HEK293T (cell line): ENCODE data around the gene BFSP1.

ENCODE experiments used
- CTCF ChIA-PET: fragments of 350-600 bp; formaldehyde crosslinking; extraction: SDS; loops from one replicate; lab custom pipeline; 2021; ENCODE audit warnings: antibody characterized with exemption, inconsistent platforms; lab: Yijun Ruan, JAX
- POLR2A ChIA-PET: fragments of 350-600 bp; formaldehyde crosslinking; extraction: SDS; loops from one replicate; lab custom pipeline; 2020; ENCODE audit warnings: antibody characterized with exemption, inconsistent platforms; lab: Yijun Ruan, JAX
- DNase-seq: peaks from one replicate; pipeline ENCODE4 v3.0.0; 2012; ENCODE audit warnings: mixed read lengths; ENCODE audit errors: extremely low spot score
- ARNT ChIP-seq: fragments of 450-650 bp; IDR thresholded peaks from 2 replicates; pipeline ENCODE4 v1.6.1; 2017; ENCODE audit warnings: mild to moderate bottlenecking
- BHLHE40 ChIP-seq: fragments of 450-650 bp; IDR thresholded peaks from 2 replicates; pipeline ENCODE4 v1.6.1; 2016; ENCODE audit warnings: mild to moderate bottlenecking, moderate library complexity, borderline replicate concordance
- CTBP1 ChIP-seq: fragments of 450-650 bp; IDR thresholded peaks from 2 replicates; pipeline ENCODE4 v1.6.1; 2016; ENCODE audit warnings: borderline replicate concordance
- ELF4 ChIP-seq: fragments of 450-650 bp; IDR thresholded peaks from 2 replicates; pipeline ENCODE4 v1.6.1; 2017; ENCODE audit warnings: antibody characterized with exemption
- FOXA1 ChIP-seq: fragments of 450-650 bp; IDR thresholded peaks from 2 replicates; pipeline ENCODE4 v1.6.1; 2016; ENCODE audit warnings: mild to moderate bottlenecking
- FOXK2 ChIP-seq: fragments of 450-650 bp; IDR thresholded peaks from 2 replicates; pipeline ENCODE4 v1.6.1; 2016; ENCODE audit warnings: mild to moderate bottlenecking
- FOXM1 ChIP-seq: fragments of 450-650 bp; IDR thresholded peaks from 2 replicates; pipeline ENCODE4 v1.6.1; 2017; ENCODE audit warnings: mild to moderate bottlenecking, borderline replicate concordance
- HDGF ChIP-seq: fragments of 450-650 bp; IDR thresholded peaks from 2 replicates; pipeline ENCODE4 v1.6.1; 2017; ENCODE audit warnings: antibody characterized with exemption, borderline replicate concordance
- L3MBTL2 ChIP-seq: fragments of 450-650 bp; conservative IDR thresholded peaks from 2 replicates; pipeline ENCODE4 v1.6.1; 2016; ENCODE audit warnings: mild to moderate bottlenecking
- LEF1 ChIP-seq: fragments of 450-650 bp; IDR thresholded peaks from 2 replicates; pipeline ENCODE4 v1.6.1; 2017; ENCODE audit warnings: mild to moderate bottlenecking, borderline replicate concordance
- NFRKB ChIP-seq: fragments of 450-650 bp; IDR thresholded peaks from 2 replicates; pipeline ENCODE4 v1.6.1; 2016; ENCODE audit warnings: mild to moderate bottlenecking, moderate library complexity
- PKNOX1 ChIP-seq: fragments of 450-650 bp; IDR thresholded peaks from 2 replicates; pipeline ENCODE4 v1.6.1; 2016
- SP1 ChIP-seq: fragments of 450-650 bp; IDR thresholded peaks from 2 replicates; pipeline ENCODE4 v1.6.1; 2017
- SUZ12 ChIP-seq: fragments of 450-650 bp; IDR thresholded peaks from 2 replicates; pipeline ENCODE4 v1.6.1; 2016; ENCODE audit warnings: mild to moderate bottlenecking
- TARDBP ChIP-seq: fragments of 450-650 bp; IDR thresholded peaks from 2 replicates; pipeline ENCODE4 v1.6.1; 2016
- ZNF384 ChIP-seq: fragments of 450-650 bp; IDR thresholded peaks from 2 replicates; pipeline ENCODE4 v1.6.1; 2016

Gene BFSP1

GRCh38 chr20:17545127-17545526 is 13.9 kb upstream of the BFSP1 start:
- ChIA-PET CTCF (no interaction called here), POLR2A (no interaction called here)
- TF ChIP-seq FOXK2 (no peak), HDGF (no peak), L3MBTL2 (no peak), TARDBP (no peak), BHLHE40 (no peak), SUZ12 (no peak), ELF4 (no peak), PKNOX1 (no peak), CTBP1 (no peak), LEF1 (no peak), ZNF384 (no peak), FOXM1 (no peak), ARNT (no peak), SP1 (no peak), NFRKB (no peak), FOXA1 (no peak)
- DNase-seq, result no peak

- ChIA-PET CTCF (interaction anchor here (1.6 kb wide), 1 partner anchor 139 kb away, joined by 5 read pairs; the partner anchor contains the start of gene RRBP1), POLR2A (interaction anchor here (1.6 to 3.8 kb wide), 2 partner anchors 12 to 27 kb away, joined by 5 to 11 read pairs; partner anchors contain the start of genes BFSP1 and DSTN)
- DNase-seq, result no peak
- TF ChIP-seq FOXM1, result no peak
- no peak for TF ChIP-seq SP1
- TF ChIP-seq NFRKB, result no peak
- TF ChIP-seq BHLHE40, result no peak
- no peak for TF ChIP-seq L3MBTL2
- no peak for TF ChIP-seq FOXK2
- no peak for TF ChIP-seq SUZ12
- no peak for TF ChIP-seq ELF4
- TF ChIP-seq HDGF, result no peak
- no peak for TF ChIP-seq FOXA1
- TF ChIP-seq TARDBP, result no peak
Observed at GRCh38 chr20:17543531-17544131, 12.5 kb upstream of the BFSP1 start.

- POLR2A ChIA-PET, result interaction anchor here (1.6 to 3.8 kb wide), 2 partner anchors 12 to 27 kb away, joined by 5 to 11 read pairs; partner anchors contain the start of genes BFSP1 and DSTN
- no peak for DNase-seq
- no peak for TF ChIP-seq SUZ12
- no peak for TF ChIP-seq BHLHE40
- TF ChIP-seq NFRKB, result no peak
- no peak for TF ChIP-seq ZNF384
- TF ChIP-seq FOXM1, result no peak
- no peak for TF ChIP-seq SP1
- no peak for TF ChIP-seq PKNOX1
- TF ChIP-seq FOXK2, result no peak
- TF ChIP-seq ELF4, result no peak
- no peak for TF ChIP-seq ARNT
- no peak for TF ChIP-seq HDGF
- no peak for TF ChIP-seq L3MBTL2
- TF ChIP-seq CTBP1, result no peak
- no peak for TF ChIP-seq FOXA1
- TF ChIP-seq TARDBP, result no peak
- no peak for TF ChIP-seq LEF1
- CTCF ChIA-PET, result interaction anchor here (0.7 to 1.6 kb wide), 2 partner anchors 140 to 954 kb away, joined by 3 to 5 read pairs; partner anchors contain the start of genes RBBP9 and RRBP1
Observed at GRCh38 chr20:17542993-17543412, 11.8 kb upstream of the BFSP1 start.

GRCh38 chr20:17542481-17542880 is 11.3 kb upstream of the BFSP1 start:
- ChIA-PET POLR2A (interaction anchor here (3.8 kb wide), 1 partner anchor 28 kb away, joined by 11 read pairs; the partner anchor contains the start of gene DSTN), CTCF (interaction anchor here (0.7 to 1.6 kb wide), 4 partner anchors 18 to 955 kb away, joined by 3 to 9 read pairs (median 6); partner anchors contain the start of genes RBBP9 and RRBP1)
- no peak for TF ChIP-seq L3MBTL2
- no peak for TF ChIP-seq SP1
- no peak for TF ChIP-seq TARDBP
- TF ChIP-seq ELF4, result no peak
- no peak for TF ChIP-seq CTBP1
- no peak for TF ChIP-seq PKNOX1
- TF ChIP-seq HDGF, result no peak
- no peak for TF ChIP-seq SUZ12
- TF ChIP-seq NFRKB, result no peak
- TF ChIP-seq LEF1, result no peak
- no peak for TF ChIP-seq ZNF384
- no peak for TF ChIP-seq FOXA1
- no peak for TF ChIP-seq FOXM1
- TF ChIP-seq BHLHE40, result no peak
- DNase-seq, result no peak

- DNase-seq, result no peak
- no peak for TF ChIP-seq CTBP1
- TF ChIP-seq BHLHE40, result no peak
- TF ChIP-seq SUZ12, result no peak
- TF ChIP-seq FOXK2, result no peak
- TF ChIP-seq ELF4, result no peak
- no peak for TF ChIP-seq LEF1
- no peak for TF ChIP-seq ZNF384
- TF ChIP-seq L3MBTL2, result no peak
- TF ChIP-seq FOXA1, result no peak
- no peak for TF ChIP-seq HDGF
- TF ChIP-seq TARDBP, result no peak
- TF ChIP-seq ARNT, result no peak
- CTCF ChIA-PET, result interaction anchor here (0.5 to 1.6 kb wide), 4 partner anchors 8 to 448 kb away, joined by 3 to 9 read pairs (median 6); partner anchors contain the start of gene RRBP1
Observed at GRCh38 chr20:17541996-17542395, 10.8 kb upstream of the BFSP1 start.

More at GRCh38 chr20:17541996-17542395, 10.8 kb upstream of the BFSP1 start:
- POLR2A ChIA-PET, result interaction anchor here (3.8 kb wide), 1 partner anchor 28 kb away, joined by 11 read pairs; the partner anchor contains the start of gene DSTN
